HEK293T (cell line): ENCODE results near the gene OR4C45.
"Not testable (repeated sequence)": the region's sequence is repeated elsewhere in the genome, so short reads cannot be mapped to it uniquely, and the experiment has no call there.

ENCODE experiments used
- ARNT ChIP-seq: fragments of 450-650 bp; IDR thresholded peaks from 2 replicates; pipeline ENCODE4 v1.6.1; 2017; ENCODE audit warnings: mild to moderate bottlenecking
- BHLHE40 ChIP-seq: fragments of 450-650 bp; IDR thresholded peaks from 2 replicates; pipeline ENCODE4 v1.6.1; 2016; ENCODE audit warnings: mild to moderate bottlenecking, moderate library complexity, borderline replicate concordance
- CTBP1 ChIP-seq: fragments of 450-650 bp; IDR thresholded peaks from 2 replicates; pipeline ENCODE4 v1.6.1; 2016; ENCODE audit warnings: borderline replicate concordance
- ELF4 ChIP-seq: fragments of 450-650 bp; IDR thresholded peaks from 2 replicates; pipeline ENCODE4 v1.6.1; 2017; ENCODE audit warnings: antibody characterized with exemption
- FOXM1 ChIP-seq: fragments of 450-650 bp; IDR thresholded peaks from 2 replicates; pipeline ENCODE4 v1.6.1; 2017; ENCODE audit warnings: mild to moderate bottlenecking, borderline replicate concordance
- HDGF ChIP-seq: fragments of 450-650 bp; IDR thresholded peaks from 2 replicates; pipeline ENCODE4 v1.6.1; 2017; ENCODE audit warnings: antibody characterized with exemption, borderline replicate concordance
- NFRKB ChIP-seq: fragments of 450-650 bp; IDR thresholded peaks from 2 replicates; pipeline ENCODE4 v1.6.1; 2016; ENCODE audit warnings: mild to moderate bottlenecking, moderate library complexity
- SP1 ChIP-seq: fragments of 450-650 bp; IDR thresholded peaks from 2 replicates; pipeline ENCODE4 v1.6.1; 2017
- SUZ12 ChIP-seq: fragments of 450-650 bp; IDR thresholded peaks from 2 replicates; pipeline ENCODE4 v1.6.1; 2016; ENCODE audit warnings: mild to moderate bottlenecking
- TARDBP ChIP-seq: fragments of 450-650 bp; IDR thresholded peaks from 2 replicates; pipeline ENCODE4 v1.6.1; 2016
- ZNF384 ChIP-seq: fragments of 450-650 bp; IDR thresholded peaks from 2 replicates; pipeline ENCODE4 v1.6.1; 2016
- TF ChIP-seq, protein P1 (sequence below): fragments of 450-650 bp; IDR thresholded peaks from 2 replicates; pipeline ENCODE4 v1.6.1; 2016

GRCh38 chr11:50063056-50063455 is 30.4 kb downstream of the OR4C45 start:
- TF ChIP-seq, protein P1, sequence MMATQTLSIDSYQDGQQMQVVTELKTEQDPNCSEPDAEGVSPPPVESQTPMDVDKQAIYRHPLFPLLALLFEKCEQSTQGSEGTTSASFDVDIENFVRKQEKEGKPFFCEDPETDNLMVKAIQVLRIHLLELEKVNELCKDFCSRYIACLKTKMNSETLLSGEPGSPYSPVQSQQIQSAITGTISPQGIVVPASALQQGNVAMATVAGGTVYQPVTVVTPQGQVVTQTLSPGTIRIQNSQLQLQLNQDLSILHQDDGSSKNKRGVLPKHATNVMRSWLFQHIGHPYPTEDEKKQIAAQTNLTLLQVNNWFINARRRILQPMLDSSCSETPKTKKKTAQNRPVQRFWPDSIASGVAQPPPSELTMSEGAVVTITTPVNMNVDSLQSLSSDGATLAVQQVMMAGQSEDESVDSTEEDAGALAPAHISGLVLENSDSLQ, result not testable (repeated sequence)
- not testable (repeated sequence) for TF ChIP-seq FOXM1, TARDBP, ELF4, BHLHE40, SP1, ARNT, NFRKB, CTBP1, SUZ12, ZNF384, HDGF
